Spleen (tissue), 11 donors: ENCODE measurements around the gene IPO9. TPM values are rescaled to one million over a fixed set of nuclear protein-coding genes. Genes with fewer than 3 reads are reported as not detected.

Experiments
- DNase-seq: peaks from one replicate; pipeline ENCODE4 v3.0.0-alpha.2; 2020
- H3K27ac ChIP-seq, 8 donors: fragments of 200-600 bp; sonication (generic) in 7 of 8; 1 replicate in 4 of 8; 2 replicates in 4 of 8; pipeline versions ENCODE4 v1.5.0 to v1.8.0; 2016 to 2021; ENCODE audit warnings: inconsistent platforms in 4 of 8, mild to moderate bottlenecking in 4 of 8, moderate library complexity in 1 of 8
- H3K27me3 ChIP-seq, 7 donors: fragments of 200-600 bp; sonication (generic) in 6 of 7; replicated peaks in 1 of 7; 1 replicate in 4 of 7; 2 replicates in 3 of 7; pipeline versions ENCODE4 v1.5.0 to v1.8.0; 2016 to 2021; ENCODE audit warnings: inconsistent platforms in 3 of 7, mild to moderate bottlenecking in 1 of 7
- H3K36me3 ChIP-seq, 6 donors: fragments of 200-600 bp; sonication (generic) in 5 of 6; 1 replicate in 4 of 6; 2 replicates in 2 of 6; pipeline versions ENCODE4 v1.5.0 to v1.8.0; 2016 to 2021; ENCODE audit warnings: inconsistent platforms in 2 of 6
- H3K4me1 ChIP-seq, 6 donors: fragments of 200-600 bp; sonication (generic) in 5 of 6; 1 replicate in 3 of 6; 2 replicates in 3 of 6; pipeline versions ENCODE4 v1.5.0 to v1.8.0; 2016 to 2021; ENCODE audit warnings: inconsistent platforms in 3 of 6
- H3K4me3 ChIP-seq, 8 donors: fragments of 200-600 bp; sonication (generic) in 7 of 8; 1 replicate in 4 of 8; 2 replicates in 4 of 8; pipeline versions ENCODE4 v1.5.0 to v1.8.0; 2016 to 2021; ENCODE audit warnings: inconsistent platforms in 4 of 8, mild to moderate bottlenecking in 4 of 8, moderate library complexity in 2 of 8
- H3K9me3 ChIP-seq, 8 donors: fragments of 200-600 bp; sonication (generic) in 7 of 8; 1 replicate in 4 of 8; 2 replicates in 4 of 8; pipeline versions ENCODE4 v1.5.0 to v1.8.0; 2016 to 2021; ENCODE audit warnings: inconsistent platforms in 4 of 8
- POLR2A ChIP-seq, 3 donors: fragments of 450-650 bp; IDR thresholded peaks; one replicate each; pipeline ENCODE4 v1.5.1; 2017; ENCODE audit warnings: antibody characterized with exemption in 3 of 3, mild to moderate bottlenecking in 1 of 3
- POLR2AphosphoS5 ChIP-seq, 3 donors: sonication (generic); formaldehyde crosslinking; IDR thresholded peaks; one replicate each; pipeline ENCODE4 v1.5.1; 2017; ENCODE audit warnings: antibody characterized with exemption in 3 of 3
- WGBS, 5 donors: extraction: QIAGEN DNeasy Blood & Tissue Kit in 3 of 5; methylation state at CpG; one replicate each; pipeline versions ENCODE4 v1.1.5 to v1.1.7; 2013 to 2018; 5-methylcytosine and 5-hydroxymethylcytosine counted together
- intact Hi-C: fragments of 100-400 bp; cut with DNase I; formaldehyde crosslinking; loops from one replicate; pipeline ENCODE4 v1.15.0; 2023; ENCODE audit warnings: low total_unique reads
- polyA plus RNA-seq, 3 donors: library from polyadenylated mRNA; stranded (reverse); fragments of 200-250 nt; gene quantifications; one replicate each; pipeline ENCODE4 v1.2.1, GENCODE V29; 2013
- total RNA-seq, 7 donors: library from RNA; depleted of rRNA in 3 of 7; stranded (reverse); fragments of >200 nt in 3 of 7; fragmentation: NEBNext Ultra II Directional in 4 of 7; extraction: Animal tissue kit (Norgen Biotek cat#: 25700) in 4 of 7; gene quantifications; one replicate each; pipeline versions ENCODE4 v1.1.0 to v1.2.1, GENCODE V29; 2016 to 2021
- TF ChIP-seq, protein P1 (sequence below), 11 experiments: fragments of 200-600 bp in 7 of 11; fragments of 450-650 bp in 4 of 11; sonication (generic) in 4 of 11; IDR thresholded peaks in 8 of 11; conservative IDR thresholded peaks in 3 of 11; 1 replicate in 7 of 11; 2 replicates in 4 of 11; pipeline versions ENCODE4 v1.4.0 to v1.8.0; 2016 to 2021; ENCODE audit warnings: antibody characterized with exemption in 11 of 11, inconsistent platforms in 4 of 11, mild to moderate bottlenecking in 1 of 11
- donor health status: healthy with polysubstance abuse.
- donor health status: DM: no; HTN: no; CAD: no; lungs with moderate emphysema.
- donor health status: DM: no; HTN: no; CAD: no.
- donor health status: Bipolar disorder and iron deficiency.
- donor health status: healthy.
- donor health status: DM: no; HTN: no; CAD: no.
- donor health status: DM: yes; HTN: yes; CAD: no.

Gene IPO9
- total and polyA plus RNA-seq, 10 donors, result 13.8 to 35.7 (median 27.1) TPM

DNA sequence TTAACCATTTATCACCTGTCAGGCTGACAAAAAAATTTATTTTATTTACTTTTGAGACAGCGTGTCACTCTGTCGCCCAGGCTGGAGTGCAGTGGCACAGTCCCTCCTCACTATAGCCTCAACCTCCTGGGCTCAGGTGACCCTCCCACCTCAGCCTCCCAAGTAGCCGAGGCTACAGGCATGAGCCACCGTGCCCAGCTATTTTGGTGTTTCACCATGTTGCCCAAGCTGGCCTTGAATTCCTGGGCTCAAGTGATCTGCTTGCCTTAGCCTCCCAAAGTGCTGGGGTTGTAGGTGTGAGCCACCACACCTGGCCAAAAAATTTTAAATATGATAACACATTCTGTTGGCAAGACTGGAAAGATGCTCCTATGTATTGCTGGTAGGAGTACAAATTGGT is 11.1 kb downstream of the IPO9 start:
- intact Hi-C loops, result no loop called here
- TF ChIP-seq POLR2AphosphoS5 (IDR thresholded peaks at IDR 0.05) (no peak), POLR2A (IDR thresholded peaks at IDR 0.05) (no peak)
- TF ChIP-seq, protein P1, sequence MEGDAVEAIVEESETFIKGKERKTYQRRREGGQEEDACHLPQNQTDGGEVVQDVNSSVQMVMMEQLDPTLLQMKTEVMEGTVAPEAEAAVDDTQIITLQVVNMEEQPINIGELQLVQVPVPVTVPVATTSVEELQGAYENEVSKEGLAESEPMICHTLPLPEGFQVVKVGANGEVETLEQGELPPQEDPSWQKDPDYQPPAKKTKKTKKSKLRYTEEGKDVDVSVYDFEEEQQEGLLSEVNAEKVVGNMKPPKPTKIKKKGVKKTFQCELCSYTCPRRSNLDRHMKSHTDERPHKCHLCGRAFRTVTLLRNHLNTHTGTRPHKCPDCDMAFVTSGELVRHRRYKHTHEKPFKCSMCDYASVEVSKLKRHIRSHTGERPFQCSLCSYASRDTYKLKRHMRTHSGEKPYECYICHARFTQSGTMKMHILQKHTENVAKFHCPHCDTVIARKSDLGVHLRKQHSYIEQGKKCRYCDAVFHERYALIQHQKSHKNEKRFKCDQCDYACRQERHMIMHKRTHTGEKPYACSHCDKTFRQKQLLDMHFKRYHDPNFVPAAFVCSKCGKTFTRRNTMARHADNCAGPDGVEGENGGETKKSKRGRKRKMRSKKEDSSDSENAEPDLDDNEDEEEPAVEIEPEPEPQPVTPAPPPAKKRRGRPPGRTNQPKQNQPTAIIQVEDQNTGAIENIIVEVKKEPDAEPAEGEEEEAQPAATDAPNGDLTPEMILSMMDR (IDR thresholded peaks at IDR 0.05 in 8 of 11, conservative IDR thresholded peaks at IDR 0.05 in 3 of 11), result no peak
- Histone ChIP-seq H3K27ac (no peak overlapping the region), H3K27me3 (no peaks in the 10 kb centered on the region), H3K9me3 (no peaks in the 10 kb centered on the region), H3K36me3 (peaks cover 0 to 38% (median 3%) of the 10 kb centered on the region in 6 donors), H3K4me1 (peaks cover 0 to 50% (median 9%) of the 10 kb centered on the region in 6 donors), H3K4me3 (no peak overlapping the region)
- no peak for DNase-seq
- 95 to 98% (median 96%) methylated on average over 4 of the region's 4 CpGs for WGBS, 5 donors

DNA sequence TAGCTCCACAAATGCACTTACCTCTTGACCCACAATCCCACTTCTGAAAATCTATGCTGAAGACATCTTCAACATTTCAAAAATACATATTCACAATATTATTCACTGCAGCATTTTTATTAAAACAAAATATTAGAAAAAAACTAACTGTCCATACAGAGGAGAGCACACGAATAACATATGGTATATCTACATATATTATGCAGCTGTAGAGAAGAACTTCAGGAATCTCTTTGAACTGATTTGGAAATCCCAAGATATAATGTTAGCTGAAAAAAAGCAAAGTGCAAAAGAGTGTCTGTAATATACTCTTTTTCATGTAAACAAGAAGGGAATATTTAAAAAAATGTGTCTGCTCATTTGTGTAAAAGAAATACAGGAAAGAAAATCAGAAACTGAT is 11.5 kb downstream of the IPO9 start:
- intact Hi-C loops, result no loop called here
- Histone ChIP-seq H3K36me3 (peaks cover 0 to 34% (median 3%) of the 10 kb centered on the region in 6 donors), H3K27ac (no peak overlapping the region), H3K4me3 (no peak overlapping the region), H3K9me3 (no peaks in the 10 kb centered on the region), H3K4me1 (peaks cover 0 to 50% (median 10%) of the 10 kb centered on the region in 6 donors), H3K27me3 (no peaks in the 10 kb centered on the region)
- 91 to 96% (median 93%) methylated on average over 1 of the region's 1 CpG for WGBS, 5 donors
- DNase-seq, result no peak
- no peak for TF ChIP-seq POLR2AphosphoS5 (IDR thresholded peaks at IDR 0.05)

DNA sequence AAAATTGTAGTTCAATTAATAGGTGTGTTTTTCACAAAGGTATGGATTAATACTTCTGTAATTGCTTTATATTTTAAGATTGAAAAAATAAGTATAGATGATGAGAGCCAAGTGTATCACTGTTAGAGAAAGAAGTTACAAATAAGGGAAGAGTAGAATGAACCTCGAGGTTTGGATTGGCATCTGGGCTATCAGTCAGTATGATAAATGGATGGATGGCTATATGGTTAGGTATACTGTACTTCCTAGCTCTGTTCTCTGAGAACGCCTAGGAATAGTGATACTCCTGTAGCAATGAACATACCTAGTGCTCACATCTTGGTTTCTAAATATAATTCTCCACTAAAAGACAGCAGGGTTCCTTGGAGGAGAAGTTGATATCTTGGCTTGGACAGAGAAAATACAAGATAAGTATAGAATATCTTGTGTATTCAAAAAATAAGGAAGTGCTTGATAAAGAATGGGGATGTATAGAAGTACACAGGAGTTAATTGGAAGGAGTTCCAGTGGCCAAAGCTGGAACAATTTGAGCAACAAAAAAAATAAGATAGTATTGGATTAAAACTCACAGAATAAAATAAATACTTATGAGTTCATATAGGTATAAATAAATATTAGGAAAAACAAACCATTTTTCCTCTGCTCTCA is 12.4 kb downstream of the IPO9 start:
- Histone ChIP-seq H3K9me3 (no peaks in the 10 kb centered on the region), H3K27me3 (no peaks in the 10 kb centered on the region), H3K27ac (no peak overlapping the region), H3K4me3 (no peak overlapping the region), H3K36me3 (peaks cover 0 to 27% (median 1%) of the 10 kb centered on the region in 6 donors), H3K4me1 (peaks cover 0 to 55% (median 10%) of the 10 kb centered on the region in 6 donors)
- intact Hi-C loops, result no loop called here
- DNase-seq, result no peak
- 74 to 79% (median 76%) methylated on average over 2 of the region's 2 CpGs for WGBS, 5 donors
- TF ChIP-seq POLR2AphosphoS5 (IDR thresholded peaks at IDR 0.05), result no peak
- no peak for TF ChIP-seq POLR2A (IDR thresholded peaks at IDR 0.05)
- TF ChIP-seq, protein P1 (IDR thresholded peaks at IDR 0.05 in 8 of 11, conservative IDR thresholded peaks at IDR 0.05 in 3 of 11), result no peak

DNA sequence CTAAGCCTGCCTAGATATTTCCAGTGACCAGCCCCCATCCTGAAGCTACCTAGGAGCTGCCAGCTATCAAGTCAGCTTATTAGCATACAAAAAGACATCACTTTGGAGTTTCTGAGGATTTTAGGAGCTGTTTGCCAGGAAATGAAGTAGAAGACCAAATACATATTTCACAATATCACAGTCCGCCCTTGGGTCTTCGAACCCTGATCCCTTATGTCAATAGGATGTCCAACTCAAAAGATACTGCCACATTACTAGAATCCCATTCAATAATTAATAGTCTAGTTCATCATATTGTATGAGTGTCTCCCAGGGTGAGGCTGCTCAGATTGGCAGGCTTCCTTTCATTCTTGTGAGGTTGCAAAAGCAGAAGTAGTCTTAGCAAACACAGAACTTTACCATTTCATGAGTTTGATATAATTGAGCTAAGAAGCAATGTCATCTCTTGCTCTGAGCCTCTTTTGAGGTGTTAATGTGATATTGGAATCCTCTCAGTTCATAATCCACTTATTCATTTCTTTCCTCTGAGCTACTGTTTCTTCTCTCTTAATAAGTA is 13.6 kb downstream of the IPO9 start:
- Histone ChIP-seq H3K9me3 (no peaks in the 10 kb centered on the region), H3K36me3 (peaks cover 0 to 35% (median 5%) of the 10 kb centered on the region in 6 donors), H3K27me3 (no peaks in the 10 kb centered on the region), H3K4me1 (peaks cover 0 to 45% (median 8%) of the 10 kb centered on the region in 6 donors), H3K27ac (no peak overlapping the region), H3K4me3 (no peak overlapping the region)
- DNase-seq, result no peak
- TF ChIP-seq POLR2A (IDR thresholded peaks at IDR 0.05), result no peak
- no peak for TF ChIP-seq POLR2AphosphoS5 (IDR thresholded peaks at IDR 0.05)
- TF ChIP-seq, protein P1 (IDR thresholded peaks at IDR 0.05 in 8 of 11, conservative IDR thresholded peaks at IDR 0.05 in 3 of 11), result no peak
- intact Hi-C loops, result no loop called here
- WGBS, 5 donors, result 66 to 87% (median 79%) methylated on average over 2 of the region's 2 CpGs
